Adipocyte (in vitro differentiated cells): ENCODE data around the gene KCNMA1.

Source experiments
- DNase-seq: peaks from one replicate; pipeline ENCODE4 v3.0.0-alpha.2; 2015; ENCODE audit warnings: low read depth
- H3K27me3 ChIP-seq: replicated peaks from 2 replicates; pipeline ENCODE4 v1.7.0; 2013; ENCODE audit warnings: mild to moderate bottlenecking, low read length, moderate library complexity; ENCODE audit not compliant: control insufficient read depth, insufficient read depth
- H3K36me3 ChIP-seq: 2 replicates; pipeline ENCODE4 v1.7.0; 2013; ENCODE audit warnings: low read length, mild to moderate bottlenecking, moderate library complexity; ENCODE audit not compliant: control insufficient read depth, insufficient read depth, severe bottlenecking
- H3K4me1 ChIP-seq: 2 replicates; pipeline ENCODE4 v1.7.0; 2013; ENCODE audit warnings: mild to moderate bottlenecking, low read length, moderate library complexity; ENCODE audit not compliant: control insufficient read depth, insufficient read depth
- H3K4me3 ChIP-seq: 2 replicates; pipeline ENCODE4 v1.7.0; 2013; ENCODE audit warnings: mild to moderate bottlenecking, low read length, moderate library complexity
- H3K9ac ChIP-seq: 2 replicates; pipeline ENCODE4 v1.7.0; 2013; ENCODE audit warnings: mild to moderate bottlenecking, low read length, moderate library complexity
- H3K9me3 ChIP-seq: 2 replicates; pipeline ENCODE4 v1.7.0; 2013; ENCODE audit warnings: mild to moderate bottlenecking, low read length, moderate library complexity; ENCODE audit not compliant: control insufficient read depth

KCNMA1 gene

DNA sequence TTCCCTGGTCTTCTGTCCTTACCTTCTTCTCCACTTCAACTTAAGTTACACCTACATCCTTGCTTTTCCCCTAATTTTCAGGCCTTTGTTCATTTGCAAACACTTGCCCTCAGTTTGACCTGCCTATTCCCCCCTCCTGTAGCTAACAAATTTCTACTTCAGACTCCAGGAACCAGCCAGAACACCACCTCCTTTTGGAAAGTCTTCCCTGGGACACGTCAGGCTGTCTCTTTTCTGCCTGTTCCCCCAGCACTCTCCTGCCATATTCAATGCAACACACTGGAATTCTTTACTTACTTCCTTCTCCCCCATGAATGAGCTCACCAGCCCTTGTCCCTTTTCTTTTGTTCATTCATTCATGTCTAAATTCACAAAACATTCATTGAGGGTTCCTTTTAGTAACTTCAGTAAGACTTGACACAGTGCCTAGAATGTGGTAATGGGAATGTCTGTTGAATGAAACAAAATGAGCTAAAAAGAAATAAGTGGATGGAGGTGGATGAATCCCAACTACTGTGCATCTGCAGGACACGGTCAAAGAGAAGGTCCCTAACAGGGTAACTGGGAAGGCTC, 478.0 kb downstream of the KCNMA1 start:
- Histone ChIP-seq H3K36me3 (no peaks in the 10 kb centered on the region), H3K4me1 (peaks cover 64% of the 10 kb centered on the region), H3K4me3 (no peak overlapping the region), H3K9ac (no peak overlapping the region), H3K9me3 (no peaks in the 10 kb centered on the region), H3K27me3 (no peaks in the 10 kb centered on the region)
- DNase-seq = no peak

DNA sequence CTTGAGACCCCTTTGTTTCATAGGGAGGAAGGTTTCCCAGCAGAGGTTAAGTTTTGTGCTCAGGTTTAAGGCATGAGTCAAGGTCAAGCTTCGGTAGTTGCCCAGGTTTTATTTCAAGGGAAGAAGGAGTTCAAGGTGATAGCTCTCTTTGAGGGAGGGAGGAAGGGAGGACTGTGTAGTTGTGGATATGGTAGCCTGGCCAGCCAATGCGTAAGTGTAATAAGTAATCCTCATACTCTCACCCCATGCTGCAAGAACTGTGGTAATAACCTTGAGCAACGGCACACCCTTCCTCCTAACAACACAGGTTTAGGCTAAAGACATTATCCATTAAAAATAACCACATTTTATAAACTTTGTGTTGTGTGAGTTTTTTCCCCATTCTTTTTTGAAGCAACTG, 478.9 kb downstream of the KCNMA1 start:
- H3K27me3 ChIP-seq = no peaks in the 10 kb centered on the region
- H3K4me1 ChIP-seq = peaks cover 55% of the 10 kb centered on the region
- no peak overlapping the region for H3K4me3 ChIP-seq
- no peaks in the 10 kb centered on the region for H3K9me3 ChIP-seq
- no peak for DNase-seq
- no peak overlapping the region for H3K9ac ChIP-seq
- H3K36me3 ChIP-seq = no peaks in the 10 kb centered on the region

DNA sequence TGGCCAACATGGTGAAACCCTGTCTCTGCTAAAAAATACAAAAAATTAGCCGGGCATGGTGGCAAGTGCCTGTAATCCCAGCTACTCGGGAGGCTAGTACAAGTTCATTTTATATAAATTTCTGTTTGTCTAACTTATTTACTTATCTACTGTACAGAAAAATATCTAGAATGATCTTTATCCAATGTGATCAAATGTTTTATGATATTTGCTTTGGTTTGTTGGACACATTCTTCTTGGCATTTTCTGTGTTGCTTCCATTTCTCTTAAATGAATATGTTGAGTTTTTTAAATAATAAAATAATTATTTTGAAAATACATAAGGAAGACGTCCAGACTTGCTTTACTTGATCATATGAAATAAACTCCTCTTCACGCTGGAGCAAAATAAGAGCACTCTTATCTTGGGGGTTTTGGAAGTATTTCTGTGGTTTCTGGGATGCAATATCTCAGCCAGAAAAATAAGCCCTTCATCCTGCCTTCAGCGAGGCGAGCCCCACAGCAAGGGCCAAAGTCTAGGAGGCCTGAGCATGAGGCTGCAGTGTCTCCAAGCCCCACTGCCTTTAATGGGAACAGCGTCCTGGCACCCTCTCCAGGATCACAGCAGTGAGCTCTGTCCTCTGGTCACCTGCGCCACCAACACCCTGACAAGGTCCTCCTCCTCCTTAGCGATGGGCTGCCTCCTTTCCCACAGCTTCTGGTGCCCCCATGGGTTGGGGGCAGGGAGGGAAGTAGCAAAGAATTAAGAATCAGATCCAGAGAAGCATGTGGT, 480.2 kb downstream of the KCNMA1 start:
- H3K4me3 ChIP-seq = no peak overlapping the region
- H3K9ac ChIP-seq = no peak overlapping the region
- no peak for DNase-seq
- peaks cover 44% of the 10 kb centered on the region for H3K4me1 ChIP-seq
- no peaks in the 10 kb centered on the region for H3K36me3 ChIP-seq
- no peaks in the 10 kb centered on the region for H3K27me3 ChIP-seq
- H3K9me3 ChIP-seq = no peaks in the 10 kb centered on the region

DNA sequence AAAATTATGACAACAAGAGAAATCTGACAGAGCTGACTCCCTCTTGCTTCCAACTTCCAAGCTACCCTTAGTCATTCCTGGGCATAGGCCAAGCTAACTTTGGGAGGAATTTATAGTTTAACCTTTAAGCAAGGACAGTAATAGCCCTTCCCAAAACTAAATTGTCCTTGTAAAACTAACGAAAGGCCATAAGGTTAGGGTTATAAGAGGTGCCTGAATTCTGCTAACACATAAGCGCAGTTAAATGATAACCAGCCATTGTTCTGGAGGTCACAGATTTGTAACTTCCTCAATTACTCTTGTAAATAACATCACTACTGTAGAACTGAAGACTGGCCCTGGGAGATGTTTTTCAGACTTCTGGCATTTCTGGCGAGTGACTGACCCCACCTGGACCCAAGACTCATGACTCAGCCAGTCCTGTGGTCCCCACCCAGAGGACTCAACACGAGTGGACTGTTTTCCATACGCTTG, 481.2 kb downstream of the KCNMA1 start:
- H3K27me3 ChIP-seq = no peaks in the 10 kb centered on the region
- H3K9ac ChIP-seq = peak overlapping the region; percentile 1
- H3K4me1 ChIP-seq = peaks cover 38% of the 10 kb centered on the region
- DNase-seq = peak; percentile 64
- H3K9me3 ChIP-seq = no peaks in the 10 kb centered on the region
- no peaks in the 10 kb centered on the region for H3K36me3 ChIP-seq
- no peak overlapping the region for H3K4me3 ChIP-seq

DNA sequence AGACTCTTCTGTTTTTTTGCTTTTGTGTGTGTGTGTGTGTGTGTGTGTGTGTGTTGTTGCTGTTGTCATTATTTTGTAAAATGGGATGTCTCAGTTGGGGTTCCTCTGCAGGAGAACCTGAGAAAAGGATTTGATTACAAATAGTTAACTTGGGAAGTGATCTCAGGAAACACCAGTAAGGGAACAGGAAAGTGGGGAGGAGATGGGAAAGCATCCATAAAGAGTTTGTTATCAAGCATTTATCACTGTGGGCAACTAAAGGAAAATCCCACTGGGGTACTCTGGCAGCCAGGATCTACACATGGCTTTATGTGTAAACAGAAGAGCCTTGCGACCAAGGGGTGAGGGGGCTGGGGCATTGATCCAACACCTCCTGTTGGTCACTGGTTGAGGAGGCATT, 485.4 kb downstream of the KCNMA1 start:
- Histone ChIP-seq H3K4me1 (peaks cover 15% of the 10 kb centered on the region), H3K9ac (no peak overlapping the region), H3K4me3 (no peak overlapping the region), H3K9me3 (no peaks in the 10 kb centered on the region), H3K36me3 (no peaks in the 10 kb centered on the region), H3K27me3 (no peaks in the 10 kb centered on the region)
- DNase-seq = no peak

DNA sequence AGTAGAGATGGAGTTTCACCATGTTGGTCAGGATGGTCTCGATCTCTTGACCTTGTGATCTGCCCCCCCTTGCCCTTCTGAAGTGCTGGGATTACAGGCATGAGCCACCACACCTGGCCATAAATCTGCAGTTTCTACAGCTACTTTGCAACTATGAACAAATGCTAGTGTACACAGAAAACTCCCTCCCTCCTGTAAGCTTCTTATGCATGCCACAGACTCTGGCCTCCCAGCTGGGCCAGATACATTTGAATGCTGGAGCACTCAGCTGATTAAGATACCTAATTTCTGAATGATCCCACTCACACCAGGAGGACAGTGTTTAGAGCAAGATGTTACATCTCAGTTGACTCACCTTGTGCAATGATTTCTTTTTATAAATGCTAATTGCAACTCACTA, 486.2 kb downstream of the KCNMA1 start:
- H3K4me1 ChIP-seq = peaks cover 9% of the 10 kb centered on the region
- DNase-seq = no peak
- H3K9me3 ChIP-seq = no peaks in the 10 kb centered on the region
- no peak overlapping the region for H3K9ac ChIP-seq
- no peak overlapping the region for H3K4me3 ChIP-seq
- no peaks in the 10 kb centered on the region for H3K27me3 ChIP-seq
- no peaks in the 10 kb centered on the region for H3K36me3 ChIP-seq

DNA sequence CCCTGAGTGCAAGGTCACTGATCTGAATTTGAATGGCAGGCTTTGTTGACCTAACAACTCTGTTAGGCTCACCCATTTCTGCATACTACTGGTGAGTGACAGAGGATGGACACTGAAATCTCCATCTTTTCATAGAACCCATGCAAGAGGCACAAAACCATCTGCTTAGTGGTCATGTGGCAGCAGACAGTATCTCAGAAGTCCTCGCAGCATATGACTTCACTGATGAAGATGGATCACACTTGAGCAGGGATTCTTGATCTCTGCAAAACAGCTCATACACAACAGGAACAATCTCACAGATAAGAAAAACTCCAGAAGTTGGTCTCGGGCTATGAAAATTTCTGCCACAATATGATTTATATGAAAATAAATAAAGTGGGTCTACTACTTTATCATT, 487.9 kb downstream of the KCNMA1 start:
- Histone ChIP-seq H3K4me1 (no peaks in the 10 kb centered on the region), H3K4me3 (no peak overlapping the region), H3K9me3 (no peaks in the 10 kb centered on the region), H3K9ac (no peak overlapping the region), H3K27me3 (no peaks in the 10 kb centered on the region), H3K36me3 (no peaks in the 10 kb centered on the region)
- no peak for DNase-seq

DNA sequence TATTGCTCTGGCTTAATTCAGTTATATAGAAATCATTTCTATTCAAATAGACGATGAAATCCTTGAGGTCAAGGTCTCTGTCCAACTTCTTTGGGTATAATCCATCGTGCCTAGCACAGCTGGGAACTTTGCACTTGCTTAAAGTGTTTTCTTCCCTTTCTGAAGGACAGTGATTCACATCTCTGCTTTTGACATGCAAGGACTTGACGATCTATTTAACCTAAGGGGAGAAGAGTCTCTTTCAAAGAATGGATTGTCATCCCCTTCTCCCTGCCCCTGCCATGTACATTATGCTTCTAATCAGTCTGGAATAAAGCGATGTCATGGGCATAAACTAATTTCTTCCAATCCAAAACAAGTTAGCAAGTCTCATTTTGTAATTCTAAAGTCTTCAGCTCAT, 488.6 kb downstream of the KCNMA1 start:
- no peaks in the 10 kb centered on the region for H3K36me3 ChIP-seq

DNA sequence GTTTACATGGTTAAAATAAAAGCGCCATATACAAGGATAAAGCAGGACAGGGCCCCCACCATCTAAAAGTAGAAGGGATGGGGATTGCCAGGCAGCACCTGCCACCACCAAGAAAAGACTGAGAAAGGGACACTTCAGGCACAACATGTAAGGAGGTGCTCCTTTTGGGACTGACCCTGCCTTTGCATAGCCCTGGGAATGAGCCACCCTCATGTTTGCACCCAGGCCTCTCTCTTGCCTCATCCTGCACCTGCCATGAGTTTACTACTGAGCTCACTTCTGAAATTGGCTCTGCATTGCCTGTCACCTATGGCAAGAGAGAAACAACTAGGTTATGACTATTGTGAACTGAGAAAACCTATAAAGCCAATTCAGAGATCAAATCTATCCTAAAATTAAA, 489.7 kb downstream of the KCNMA1 start:
- DNase-seq = no peak
- Histone ChIP-seq H3K9ac (no peak overlapping the region), H3K27me3 (no peaks in the 10 kb centered on the region), H3K9me3 (no peaks in the 10 kb centered on the region), H3K4me1 (no peaks in the 10 kb centered on the region), H3K4me3 (no peak overlapping the region), H3K36me3 (no peaks in the 10 kb centered on the region)

More for the DNA sequence above, 488.6 kb downstream of the KCNMA1 start:
- Histone ChIP-seq H3K27me3 (no peaks in the 10 kb centered on the region), H3K9ac (no peak overlapping the region), H3K9me3 (no peaks in the 10 kb centered on the region), H3K4me3 (no peak overlapping the region), H3K4me1 (no peaks in the 10 kb centered on the region)
- DNase-seq = no peak

DNA sequence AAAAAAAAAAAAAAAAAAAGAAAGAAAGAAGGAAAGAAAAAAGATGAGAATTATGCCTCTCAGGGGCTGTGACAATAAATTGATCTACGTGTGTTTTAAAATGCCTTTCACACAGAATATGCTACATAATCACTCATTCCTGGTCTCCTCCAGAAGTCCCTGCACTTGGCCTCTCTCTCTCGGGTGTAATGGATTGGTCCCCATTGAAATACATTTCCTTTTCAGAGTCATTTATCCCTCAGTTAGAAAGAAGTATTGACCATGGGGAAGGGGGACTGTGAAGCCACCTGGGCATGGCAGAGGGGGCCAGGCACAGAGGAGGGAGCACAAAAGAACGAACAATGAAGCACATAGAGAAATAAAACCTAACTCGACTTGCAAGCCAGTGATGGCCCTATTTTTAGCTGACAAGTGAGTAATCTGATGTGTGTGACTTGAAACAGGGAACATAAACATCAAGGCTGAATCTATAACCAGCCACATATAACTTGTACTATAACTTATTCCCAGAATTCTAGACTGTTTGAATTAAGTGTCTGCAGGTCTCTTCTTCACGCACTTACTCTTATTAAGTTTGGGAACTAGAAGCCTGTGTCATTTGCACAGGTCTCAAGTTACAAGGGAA, 490.8 kb downstream of the KCNMA1 start:
- no peaks in the 10 kb centered on the region for H3K9me3 ChIP-seq

DNA sequence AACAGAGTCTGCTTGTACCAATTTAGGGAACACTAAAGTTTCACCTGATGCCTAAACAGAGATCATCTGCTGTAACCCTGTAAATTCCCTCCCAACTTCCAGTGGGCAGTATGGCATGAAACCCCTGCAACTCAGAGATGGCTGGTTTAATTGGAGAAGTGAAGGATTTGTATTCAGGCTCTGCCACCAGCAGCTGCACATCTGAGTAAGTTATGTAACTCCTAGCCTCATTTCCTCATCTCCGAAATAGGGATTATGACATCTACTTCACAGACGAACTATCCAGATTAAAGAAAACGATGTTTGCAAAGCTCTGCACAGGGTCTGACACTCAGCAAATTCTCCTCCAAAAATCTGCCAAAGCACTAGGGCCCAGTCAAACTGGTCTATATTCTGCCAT, 493.0 kb downstream of the KCNMA1 start:
- Histone ChIP-seq H3K27me3 (no peaks in the 10 kb centered on the region), H3K36me3 (no peaks in the 10 kb centered on the region), H3K4me1 (no peaks in the 10 kb centered on the region), H3K9ac (no peak overlapping the region), H3K4me3 (no peak overlapping the region), H3K9me3 (no peaks in the 10 kb centered on the region)
- DNase-seq = no peak

More for the DNA sequence above, 490.8 kb downstream of the KCNMA1 start:
- H3K27me3 ChIP-seq = no peaks in the 10 kb centered on the region
- H3K36me3 ChIP-seq = no peaks in the 10 kb centered on the region
- no peak overlapping the region for H3K9ac ChIP-seq
- H3K4me3 ChIP-seq = no peak overlapping the region
- no peaks in the 10 kb centered on the region for H3K4me1 ChIP-seq
- DNase-seq = no peak
